HG02943 (cell line): ENCODE results near the gene FAM228B.
"Not testable (repeated sequence)": the region's sequence is repeated elsewhere in the genome, so short reads cannot be mapped to it uniquely, and the experiment has no call there.

Experiments
- ATAC-seq: cut with Tn5 transposase; IDR thresholded peaks from one replicate; pipeline ENCODE4 v1.9.1; 2021; ENCODE audit warnings: mild to moderate bottlenecking, low read depth, moderate library complexity; ENCODE audit not compliant: unreplicated experiment

Gene FAM228B

DNA sequence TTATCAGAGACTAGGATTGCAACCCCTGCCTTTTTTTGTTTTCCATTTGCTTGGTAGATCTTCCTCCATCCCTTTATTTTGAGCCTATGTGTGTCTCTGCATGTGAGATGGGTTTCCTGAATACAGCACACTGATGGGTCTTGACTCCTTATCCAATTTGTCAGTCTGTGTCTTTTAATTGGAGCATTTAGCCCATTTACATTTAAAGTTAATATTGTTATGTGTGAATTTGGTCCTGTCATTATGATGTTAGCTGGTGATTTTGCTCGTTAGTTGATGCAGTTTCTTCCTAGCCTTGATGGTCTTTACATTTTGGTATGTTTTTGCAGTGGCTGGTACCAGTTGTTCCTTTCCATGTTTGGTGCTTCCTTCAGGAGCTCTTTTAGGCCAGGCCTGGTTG lies 73.9 kb downstream of the FAM228B start:
- ATAC-seq, result not testable (repeated sequence)

DNA sequence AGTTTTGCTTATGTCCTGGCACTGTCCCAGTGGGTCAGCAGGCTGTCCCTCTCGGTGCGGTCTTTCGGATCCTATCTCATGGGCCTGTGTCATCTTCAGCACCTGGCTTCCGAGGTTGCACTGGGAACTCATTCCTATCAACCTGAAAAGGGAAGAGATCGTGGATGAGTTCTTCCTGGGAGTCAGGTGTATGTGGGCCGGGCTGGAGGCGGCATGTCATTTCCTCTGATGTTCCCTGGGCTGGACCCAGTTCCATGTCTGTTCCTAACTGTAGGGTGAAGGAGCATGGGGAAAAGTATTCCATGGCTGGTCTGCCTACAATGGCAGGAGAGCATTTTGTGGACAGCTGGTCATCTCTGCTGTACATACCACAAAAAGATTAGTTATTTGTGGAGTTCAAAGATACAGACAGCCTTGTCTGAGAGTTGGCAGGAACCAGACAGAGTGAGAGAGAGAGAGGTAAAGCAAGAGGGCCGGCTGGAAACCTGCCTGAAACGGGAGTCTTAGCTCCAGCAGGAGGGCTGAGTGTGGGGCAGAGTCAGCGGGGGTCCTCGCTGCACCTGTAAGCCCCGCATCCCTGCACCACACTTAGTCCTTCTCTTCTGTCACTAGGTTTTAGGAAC lies 76.8 kb downstream of the FAM228B start:
- ATAC-seq, result no peak

GRCh38 chr2:24200799-24201198 lies 77.5 kb downstream of the FAM228B start:
- no peak for ATAC-seq

DNA sequence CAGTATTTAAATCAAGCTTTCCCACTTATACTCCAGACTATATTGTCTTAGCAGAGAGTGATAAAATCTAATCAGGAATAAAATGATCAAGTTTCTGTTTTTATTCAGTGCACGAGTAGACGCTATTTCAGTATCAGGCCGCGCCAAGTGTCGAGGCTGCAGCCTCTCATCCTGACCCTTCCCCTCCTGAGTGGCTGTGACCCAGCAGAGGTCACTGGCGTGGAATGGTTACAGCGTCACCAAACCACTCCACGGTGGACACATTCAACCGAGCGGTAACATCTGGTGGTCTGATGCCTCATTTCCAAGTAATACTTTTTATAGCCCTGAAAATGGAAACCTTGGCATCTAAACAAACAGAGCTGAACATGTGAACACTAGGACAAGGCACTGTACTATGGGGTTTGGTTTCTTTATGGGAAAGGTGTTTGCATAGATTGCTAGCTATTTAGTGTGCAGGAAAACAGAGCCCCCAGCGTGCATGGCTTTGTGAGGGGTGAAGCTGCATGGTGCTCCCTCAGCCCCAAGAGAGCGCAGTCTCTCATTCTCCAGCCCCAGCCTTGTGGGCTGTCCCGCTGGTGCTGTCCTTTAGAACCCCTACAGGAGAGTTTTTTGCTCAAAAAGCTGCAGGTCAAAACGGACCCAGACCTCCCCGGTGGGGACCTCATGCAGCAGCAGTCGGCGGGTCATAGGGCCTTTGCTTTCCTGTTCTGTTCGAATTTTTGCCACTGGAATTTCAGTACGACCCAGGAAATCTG lies 79.9 kb downstream of the FAM228B start:
- no peak for ATAC-seq

GRCh38 chr2:24203787-24204150 lies 80.5 kb downstream of the FAM228B start:
- ATAC-seq, result no peak

- ATAC-seq, result no peak
Observed at GRCh38 chr2:24204505-24204904, 81.2 kb downstream of the FAM228B start.

GRCh38 chr2:24205131-24205530 lies 81.9 kb downstream of the FAM228B start:
- no peak for ATAC-seq

DNA sequence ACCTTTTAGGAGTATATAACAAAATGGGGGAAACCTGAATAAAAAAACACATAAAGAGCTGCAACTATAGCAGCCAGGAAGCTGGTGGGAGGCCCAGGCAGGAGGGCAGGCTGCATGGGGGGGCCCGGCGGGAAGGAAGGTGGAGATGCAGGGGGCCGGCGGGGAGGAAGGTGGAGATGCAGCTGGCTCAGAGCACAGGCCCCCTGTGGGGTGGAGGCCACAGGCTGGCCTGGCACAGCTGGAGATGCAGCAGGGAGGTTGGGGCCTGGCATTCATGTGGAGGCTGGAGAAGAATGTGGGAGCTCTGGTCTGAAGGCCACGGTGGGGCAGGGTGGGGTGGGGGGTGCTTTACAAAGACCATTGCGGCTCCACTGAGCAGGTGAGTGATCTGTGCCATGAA lies 83.0 kb downstream of the FAM228B start:
- no peak for ATAC-seq

DNA sequence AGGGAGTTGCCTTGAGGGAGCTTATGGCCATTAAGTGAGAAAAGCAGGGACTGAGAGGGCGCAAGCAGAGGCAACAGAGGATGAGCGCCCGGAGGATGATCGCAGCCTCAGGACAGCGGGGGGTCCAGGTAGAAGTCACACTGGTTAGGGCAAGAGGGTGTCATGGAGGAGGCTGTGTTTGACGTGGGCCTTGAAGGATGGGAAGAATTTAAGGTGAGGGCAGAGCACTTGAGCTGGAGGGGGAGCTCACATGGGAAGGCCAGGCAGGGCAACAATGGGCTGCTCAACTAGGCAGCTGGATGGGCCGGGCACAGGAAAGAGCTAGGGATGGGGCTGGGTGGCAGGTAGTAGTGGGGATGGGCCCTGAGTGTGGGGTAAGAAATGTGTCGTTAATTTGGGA lies 83.4 kb downstream of the FAM228B start:
- ATAC-seq, result no peak

DNA sequence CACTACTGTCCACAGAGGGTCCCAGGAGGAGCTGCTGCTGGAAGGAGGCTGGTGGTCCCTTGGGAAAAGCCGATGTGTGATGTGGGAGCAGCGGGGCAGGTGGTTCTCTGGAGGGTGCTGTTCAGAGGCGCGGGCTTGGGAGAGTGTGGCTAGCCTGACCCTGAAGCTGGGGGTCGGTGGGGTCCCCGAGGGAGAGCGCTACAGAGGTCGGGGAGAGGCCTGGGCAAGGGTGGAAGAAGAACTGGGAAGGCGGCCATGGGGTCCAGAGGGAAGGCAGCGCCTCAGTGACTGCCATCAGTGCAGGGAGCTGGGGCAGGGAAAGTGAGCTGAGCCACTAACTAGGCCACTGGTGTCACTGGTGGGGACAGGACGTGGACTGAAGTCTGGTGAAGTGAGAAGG lies 84.1 kb downstream of the FAM228B start:
- no peak for ATAC-seq

DNA sequence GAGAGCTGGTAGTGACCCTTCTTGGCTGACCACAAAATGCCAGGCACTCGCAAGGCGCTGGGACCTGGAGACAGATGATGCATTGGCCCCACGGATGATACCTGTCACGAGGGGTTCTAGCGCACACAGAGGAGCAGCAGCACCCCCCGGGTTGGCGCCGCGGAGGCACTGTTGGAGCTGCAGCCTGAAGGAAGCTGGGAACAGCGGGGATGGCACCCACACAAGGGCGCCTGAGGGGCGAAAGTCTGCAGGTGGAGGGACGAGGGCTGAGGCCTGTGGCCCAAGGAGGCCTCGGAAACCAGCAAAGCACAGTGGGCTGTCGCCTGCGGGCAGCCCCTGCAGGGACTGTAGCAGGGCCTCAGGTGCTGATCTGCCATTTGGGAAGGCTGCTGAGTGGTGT lies 85.2 kb downstream of the FAM228B start:
- ATAC-seq, result no peak

DNA sequence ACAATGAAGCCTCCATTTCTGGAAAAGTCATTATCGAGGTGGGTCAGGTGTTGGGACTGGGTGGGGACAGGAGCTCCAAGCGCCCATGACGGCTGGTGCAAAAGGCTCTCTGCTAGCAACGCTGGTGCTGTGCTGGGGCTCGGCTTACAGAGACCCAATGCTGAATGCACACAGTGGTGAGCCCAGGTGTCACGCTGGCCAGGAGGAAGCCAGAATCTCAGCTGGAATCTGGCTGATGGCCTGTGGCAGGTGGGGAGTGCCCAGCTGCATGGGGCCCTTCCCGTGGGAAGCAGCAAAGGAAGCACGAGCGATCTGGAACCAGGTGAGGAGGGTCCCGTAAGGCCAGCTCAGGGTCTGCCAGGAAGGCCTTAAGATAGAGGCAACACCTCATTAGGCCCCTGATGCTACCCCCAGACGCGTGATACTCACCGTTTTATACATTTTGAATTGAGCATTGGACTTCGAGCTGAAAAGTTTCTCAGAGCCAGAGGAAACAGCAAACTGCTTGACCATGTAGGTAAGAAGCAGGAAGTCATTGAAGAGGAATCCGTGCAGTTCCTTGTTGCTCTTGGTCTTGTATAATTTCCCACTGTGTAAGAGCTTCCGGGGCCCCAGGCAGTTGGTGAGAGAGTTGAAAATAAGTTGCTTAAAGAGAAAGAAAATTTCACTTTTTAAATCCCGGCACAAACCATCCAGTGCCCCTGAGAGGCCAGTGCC lies 86.3 kb downstream of the FAM228B start:
- no peak for ATAC-seq

- ATAC-seq, result no peak
Observed at GRCh38 chr2:24210106-24210455, 86.8 kb downstream of the FAM228B start.

DNA sequence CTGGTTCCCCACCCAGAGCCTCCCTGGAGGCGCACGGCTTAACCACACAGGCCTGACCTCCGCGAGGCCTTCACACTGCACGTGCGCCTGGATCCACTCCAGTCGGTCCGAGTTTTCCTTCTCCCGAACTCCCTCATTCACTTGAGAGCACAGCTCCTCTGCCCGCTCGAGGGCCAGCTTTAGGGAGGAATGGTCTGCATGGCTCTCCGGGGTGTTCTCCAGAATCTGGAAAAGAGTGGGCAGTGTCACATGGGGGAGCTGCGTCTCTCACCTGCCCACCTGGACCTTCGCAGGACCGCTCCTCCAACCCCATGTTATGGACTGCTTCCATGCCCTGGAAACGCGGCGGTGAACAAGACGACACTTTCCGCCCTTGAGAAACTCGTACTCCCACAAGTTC lies 87.5 kb downstream of the FAM228B start:
- ATAC-seq, result no peak

- ATAC-seq, result no peak
Observed at GRCh38 chr2:24211408-24211807, 88.1 kb downstream of the FAM228B start.

DNA sequence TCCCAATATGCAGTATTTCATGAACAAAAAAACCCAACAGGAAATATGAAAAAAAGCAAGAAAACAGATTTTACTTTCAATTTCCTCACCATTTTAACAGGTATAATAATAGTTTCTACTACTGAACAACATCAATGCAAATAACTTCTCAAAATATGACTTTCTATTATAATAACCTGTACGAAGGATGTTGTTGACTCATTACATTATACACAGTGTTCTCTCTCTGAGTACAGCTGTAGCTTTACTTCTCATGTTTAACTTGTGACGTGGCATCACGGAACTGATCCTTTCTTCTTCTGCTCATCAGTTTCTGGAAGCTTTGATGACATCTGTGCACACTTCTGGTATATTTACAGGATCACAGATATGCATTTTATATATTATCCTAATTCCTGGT lies 91.6 kb downstream of the FAM228B start:
- ATAC-seq, result peak; percentile 64
